HT1080 (cell line): ENCODE data around the gene MOCS3. TPM values are rescaled to one million over a fixed set of nuclear protein-coding genes. Genes with fewer than 3 reads are reported as not detected.

ENCODE experiments used
- DNase-seq: peaks from one replicate; pipeline ENCODE4 v3.0.0-alpha.2; 2015; ENCODE audit warnings: low read depth
- total RNA-seq: library from RNA; depleted of rRNA; stranded (reverse); fragments of >200 nt; shearing (Covaris generic); gene quantifications from 2 replicates; pipeline ENCODE4 v1.2.3, GENCODE V29; 2014

The MOCS3 gene
- total RNA-seq, 1 experiment from 2014 or later: 15.1 TPM

DNA sequence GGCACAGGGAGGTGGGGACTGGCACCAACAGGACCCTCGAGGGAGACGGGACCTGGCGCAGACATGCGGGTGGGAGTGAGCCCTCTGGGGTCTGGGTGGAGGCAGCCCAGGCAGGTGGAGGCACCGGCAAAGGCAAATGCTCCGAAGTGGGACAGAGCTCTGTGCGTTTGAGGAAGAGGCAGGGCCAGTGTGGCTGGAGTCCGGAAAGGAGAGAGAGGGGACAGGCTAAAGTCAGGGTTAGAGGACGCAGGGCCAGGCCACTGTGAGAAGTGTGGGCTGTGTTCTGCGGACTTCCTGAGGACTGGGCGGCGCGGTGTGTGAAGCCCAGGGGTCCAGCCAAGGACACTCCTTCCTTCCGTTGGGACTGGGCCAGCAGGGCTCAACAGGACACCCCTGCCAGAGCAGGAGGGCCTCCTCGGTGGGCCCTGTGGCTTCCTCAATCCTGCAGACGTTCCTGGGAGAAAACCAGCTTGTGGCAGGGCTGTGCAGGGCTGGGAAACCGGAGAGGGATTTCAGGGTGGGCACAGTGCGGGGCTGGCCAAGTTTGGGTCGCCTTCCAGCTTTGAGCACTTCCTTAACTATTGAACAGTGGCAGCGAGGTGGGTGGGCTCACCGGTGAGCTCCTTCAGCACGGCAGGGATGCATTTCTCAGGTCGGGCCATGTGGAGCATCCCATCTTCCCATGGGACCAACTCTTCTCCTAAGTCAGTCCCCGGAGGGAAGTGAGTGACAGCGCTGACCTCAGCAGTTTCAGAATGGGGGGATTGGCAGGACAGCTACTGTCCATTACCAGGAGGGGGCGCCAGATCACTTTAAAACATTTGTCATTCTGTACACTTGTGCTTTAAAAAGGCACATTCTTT lies 22.5 kb downstream of the MOCS3 start:
- peak; percentile 44 for DNase-seq

DNA sequence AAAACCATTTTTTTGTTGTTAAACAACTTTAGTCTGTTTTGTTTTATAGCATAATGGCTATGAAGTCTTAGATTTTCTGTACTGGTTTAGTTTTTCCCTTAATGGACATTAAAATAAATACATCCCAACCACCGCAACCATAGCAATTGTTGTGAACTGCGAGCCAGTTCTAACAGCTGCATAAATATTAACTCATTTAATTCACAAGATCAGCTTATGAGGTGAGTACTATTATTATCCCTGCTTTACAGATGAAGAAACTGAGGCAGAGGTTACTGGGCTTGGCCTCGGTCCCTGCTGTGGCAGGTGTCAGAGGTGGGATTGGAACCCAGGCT lies 23.1 kb downstream of the MOCS3 start:
- no peak for DNase-seq

DNA sequence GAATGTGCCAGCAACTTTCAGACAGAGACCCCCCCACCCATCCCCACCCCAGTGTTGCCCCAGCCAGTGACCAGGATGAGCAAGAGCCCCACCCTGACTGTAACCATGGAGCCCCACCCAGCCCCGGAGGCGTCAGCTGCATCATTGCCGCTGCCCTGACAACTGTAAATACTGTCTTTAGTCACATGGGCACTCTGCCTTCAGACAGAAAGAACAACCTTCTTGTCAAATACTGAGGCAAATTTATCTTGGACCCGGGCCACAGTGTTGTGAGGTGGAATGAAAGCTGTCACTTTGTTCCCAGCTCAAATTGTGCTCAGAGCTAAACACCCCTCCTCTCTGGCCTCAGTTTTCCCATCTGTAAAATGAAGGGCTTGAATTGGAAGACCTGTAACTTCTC lies 23.7 kb downstream of the MOCS3 start:
- peak; percentile 52 for DNase-seq

DNA sequence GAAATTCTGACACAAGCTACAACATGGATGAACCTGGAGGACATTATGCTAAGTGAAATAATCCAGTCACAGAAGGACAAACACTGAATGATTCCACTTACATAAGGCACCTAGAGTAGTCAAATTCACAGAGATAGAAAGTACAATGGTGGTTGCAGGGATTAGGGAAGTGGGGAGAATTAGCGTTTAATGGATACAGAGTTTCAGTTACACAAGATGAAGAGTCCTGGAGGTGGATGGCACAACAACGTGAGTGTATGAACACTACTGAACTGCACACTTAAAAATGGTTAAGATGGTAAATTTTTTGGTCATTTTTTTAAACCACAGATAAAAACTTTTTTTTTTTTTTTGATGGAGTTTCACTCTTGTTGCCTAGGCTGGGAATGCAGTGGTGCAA lies 24.7 kb downstream of the MOCS3 start:
- no peak for DNase-seq

DNA sequence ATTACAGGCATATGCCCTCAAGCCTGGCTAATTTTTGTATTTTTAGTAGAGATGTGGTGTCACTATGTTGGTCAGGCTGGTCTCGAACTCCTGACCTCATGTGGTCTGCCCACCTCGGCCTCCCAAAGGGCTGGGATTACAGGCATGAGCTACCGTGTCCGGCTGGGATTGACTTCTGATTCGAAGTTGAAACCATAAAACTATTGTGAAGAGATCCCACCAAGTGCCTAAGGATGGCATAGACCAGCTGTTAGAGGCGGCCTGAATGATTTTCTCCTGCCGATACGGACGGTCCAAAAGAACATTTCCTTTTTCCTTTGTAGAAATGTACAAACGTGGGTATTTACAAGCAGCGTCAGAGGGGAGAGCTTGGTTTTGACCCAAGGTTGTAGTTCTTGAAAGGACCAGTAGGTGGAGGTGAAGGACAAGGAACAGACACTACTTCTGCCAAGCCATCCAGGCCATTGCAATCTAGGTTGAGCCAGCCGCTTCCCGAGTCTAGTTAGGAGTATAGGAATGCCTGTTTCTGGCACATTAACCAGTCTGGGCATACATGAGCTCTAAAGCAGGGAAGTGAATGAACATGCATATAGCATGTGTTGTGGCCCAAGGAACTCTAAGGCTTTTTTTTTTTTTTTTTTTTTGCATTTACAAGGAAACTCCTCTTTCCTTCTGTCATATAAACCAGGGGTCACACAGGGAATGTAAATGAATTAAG lies 29.0 kb downstream of the MOCS3 start:
- peak; percentile 87 for DNase-seq

DNA sequence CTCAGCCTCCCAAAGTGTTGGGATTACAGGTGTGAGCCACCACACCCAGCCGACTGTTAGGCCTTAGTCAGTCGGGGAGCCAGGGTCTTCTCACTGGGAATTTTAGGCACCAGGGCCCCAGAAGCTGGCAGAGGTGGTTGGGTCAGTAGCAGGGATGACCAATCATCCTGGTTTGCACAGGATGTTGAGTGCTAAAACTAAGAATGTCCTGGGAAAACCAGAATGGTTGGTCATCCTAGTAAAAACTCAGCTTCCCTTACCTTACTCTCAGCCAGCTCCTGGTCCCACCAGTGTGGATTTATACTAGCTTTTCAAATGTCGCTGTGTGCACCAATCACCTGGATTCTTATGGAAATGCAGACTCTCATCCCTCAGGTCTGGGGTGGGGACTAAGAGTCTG lies 32.5 kb downstream of the MOCS3 start:
- DNase-seq: peak; percentile 17

DNA sequence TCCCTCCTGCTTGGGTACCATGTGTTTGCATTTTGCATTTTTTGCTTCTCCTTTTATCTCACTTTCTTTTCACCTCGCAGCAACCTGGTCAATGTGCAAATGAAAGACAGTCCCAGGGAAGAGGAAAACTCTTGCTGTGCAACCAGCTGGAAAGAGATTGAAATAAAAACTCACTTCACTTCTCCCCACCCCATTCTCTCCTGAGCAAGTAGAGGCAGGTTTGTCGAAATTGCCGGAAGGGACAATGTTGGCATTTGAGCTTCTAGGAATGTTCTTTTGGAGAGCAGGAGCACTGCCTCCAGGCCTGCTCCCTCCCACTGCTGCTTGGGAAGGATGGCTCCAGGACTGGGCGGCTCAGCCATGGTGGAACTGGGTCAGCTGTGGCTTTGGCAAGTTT lies 33.7 kb downstream of the MOCS3 start:
- no peak for DNase-seq

DNA sequence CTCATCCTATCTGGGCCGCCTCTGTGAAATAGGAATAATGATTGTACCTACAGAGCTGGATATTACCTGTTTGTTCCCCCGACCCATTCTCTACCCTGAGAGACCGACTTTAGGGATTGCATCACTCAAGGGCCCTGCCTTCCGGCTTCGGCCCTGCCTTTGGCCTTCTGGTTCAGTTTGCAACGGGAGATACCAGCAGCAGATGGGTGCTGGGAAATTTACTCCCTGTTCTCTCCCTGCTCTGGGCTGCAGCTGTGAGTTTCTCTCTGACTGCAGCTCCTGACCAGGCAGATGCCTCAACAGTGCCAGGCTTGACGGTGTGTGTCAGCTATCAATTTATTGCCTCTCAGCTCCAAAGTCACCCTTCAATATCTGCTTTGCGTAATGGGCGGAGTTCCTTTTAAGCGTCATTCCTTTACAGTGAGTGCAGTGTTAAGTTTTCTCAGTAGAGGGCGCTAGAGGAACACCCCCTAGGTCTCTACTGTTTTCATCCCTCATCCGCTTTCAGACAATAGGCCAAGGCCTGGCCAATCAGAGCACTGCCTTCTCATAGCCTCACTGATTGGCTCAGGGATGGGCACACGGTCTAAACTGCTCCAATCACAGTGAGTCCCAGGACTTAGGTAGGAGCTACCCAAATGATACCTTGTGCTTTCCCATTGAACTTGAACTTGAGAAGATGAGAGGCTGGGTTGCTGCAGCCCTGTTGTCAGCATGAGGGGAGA lies 34.3 kb downstream of the MOCS3 start:
- DNase-seq: peak; percentile 92

DNA sequence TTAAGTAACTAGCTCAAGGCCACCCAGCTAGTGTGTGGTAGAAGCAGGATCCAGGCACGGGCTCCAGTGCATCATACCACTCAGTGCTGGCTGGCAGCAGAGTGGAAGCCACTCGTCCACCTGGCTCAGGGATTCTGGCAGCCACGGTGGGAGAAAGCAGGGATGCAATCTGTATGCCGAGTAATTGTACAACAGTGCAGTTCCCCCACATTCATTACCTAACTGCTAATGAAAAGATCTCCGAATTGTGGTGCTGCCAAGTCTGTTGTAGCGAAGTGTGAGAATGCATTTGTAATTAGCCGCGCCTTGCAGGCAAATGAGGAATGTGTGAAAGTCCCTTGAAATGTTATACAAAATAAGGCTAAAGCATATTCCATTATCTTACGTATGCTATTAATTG lies 35.3 kb downstream of the MOCS3 start:
- no peak for DNase-seq

DNA sequence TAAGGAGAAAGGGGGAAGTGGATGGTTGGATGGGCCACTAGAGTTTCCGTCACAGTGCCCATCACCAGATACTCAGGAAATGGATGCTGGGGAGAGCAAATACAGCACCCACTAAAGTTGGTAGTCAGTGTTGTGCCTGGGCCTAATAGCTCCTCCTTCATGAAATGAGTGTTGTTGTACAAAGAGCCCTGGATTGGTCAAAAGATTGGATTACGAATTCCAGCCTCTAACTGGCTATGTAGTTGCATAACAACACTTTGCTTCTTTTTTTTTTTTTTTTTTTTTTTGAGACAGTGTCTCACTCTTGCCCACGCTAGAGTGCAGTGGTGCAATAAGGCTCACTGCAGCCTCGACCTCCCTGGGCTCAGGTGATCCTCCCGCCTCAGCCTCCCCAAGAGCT lies 36.9 kb downstream of the MOCS3 start:
- DNase-seq: no peak

DNA sequence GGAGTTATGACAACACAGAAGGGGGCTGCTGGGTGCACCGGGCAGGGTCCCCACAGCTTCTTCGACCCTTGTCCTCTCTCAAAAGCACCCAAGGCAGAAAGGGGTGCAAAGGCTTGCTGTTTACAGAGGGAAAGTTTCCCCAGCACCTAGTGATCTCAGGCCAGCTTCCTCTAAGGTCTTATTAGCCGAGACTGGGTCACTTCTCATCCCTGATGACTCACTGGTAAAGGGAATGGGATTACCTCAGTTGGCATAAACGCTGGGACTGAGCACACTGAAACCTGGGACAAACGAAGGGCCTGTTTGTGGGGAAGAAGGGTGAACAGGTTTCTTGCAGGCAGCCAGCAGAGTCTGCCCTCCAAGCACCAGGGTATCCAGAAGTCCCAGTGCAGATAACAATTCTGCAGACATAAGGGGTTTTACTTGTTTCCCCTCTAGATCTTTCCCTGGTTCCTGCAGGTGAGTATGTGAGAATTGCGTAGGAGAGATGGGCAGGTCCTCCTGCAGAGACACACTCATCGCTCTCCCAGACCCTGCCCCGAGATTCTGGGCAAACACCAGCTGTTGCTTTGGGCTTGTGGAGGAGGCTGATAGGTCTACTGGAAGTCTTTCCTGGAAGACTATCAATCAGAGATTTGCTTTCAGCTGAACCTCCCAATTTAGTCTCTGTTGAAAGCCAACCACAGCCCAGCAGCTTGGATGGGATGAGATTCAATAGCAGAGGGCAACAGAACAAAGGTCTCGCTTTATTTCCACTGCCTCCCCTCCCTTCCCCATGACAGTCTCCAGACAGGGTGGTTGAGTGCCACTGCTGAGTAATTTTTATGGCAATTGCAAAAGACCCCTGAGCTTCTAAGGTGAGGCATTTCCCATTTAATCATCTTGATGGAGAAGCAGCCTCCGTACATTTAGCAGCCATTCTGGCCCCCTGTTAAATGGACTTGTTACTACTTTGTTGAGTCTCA lies 38.6 kb downstream of the MOCS3 start:
- DNase-seq: no peak

DNA sequence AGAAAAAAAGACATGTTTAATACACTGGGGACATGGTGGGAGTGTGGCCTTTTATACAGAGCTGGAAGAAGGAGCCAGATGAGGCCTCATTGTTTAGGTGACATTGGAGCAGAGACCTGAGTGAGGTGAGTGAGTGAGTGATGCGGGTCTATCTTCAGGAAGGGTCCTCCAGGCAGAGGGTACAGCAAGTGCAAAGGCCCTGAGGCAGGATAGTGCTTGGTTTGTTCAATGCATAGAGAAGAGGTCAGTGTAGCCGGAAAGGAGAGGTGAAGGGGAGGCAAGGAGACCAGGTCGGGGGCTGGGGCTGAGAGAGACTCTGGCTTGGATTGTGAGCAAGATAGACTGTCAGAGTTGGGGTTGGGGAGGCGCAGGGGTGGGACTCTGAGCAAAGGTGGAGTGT lies 40.7 kb downstream of the MOCS3 start:
- no peak for DNase-seq

DNA sequence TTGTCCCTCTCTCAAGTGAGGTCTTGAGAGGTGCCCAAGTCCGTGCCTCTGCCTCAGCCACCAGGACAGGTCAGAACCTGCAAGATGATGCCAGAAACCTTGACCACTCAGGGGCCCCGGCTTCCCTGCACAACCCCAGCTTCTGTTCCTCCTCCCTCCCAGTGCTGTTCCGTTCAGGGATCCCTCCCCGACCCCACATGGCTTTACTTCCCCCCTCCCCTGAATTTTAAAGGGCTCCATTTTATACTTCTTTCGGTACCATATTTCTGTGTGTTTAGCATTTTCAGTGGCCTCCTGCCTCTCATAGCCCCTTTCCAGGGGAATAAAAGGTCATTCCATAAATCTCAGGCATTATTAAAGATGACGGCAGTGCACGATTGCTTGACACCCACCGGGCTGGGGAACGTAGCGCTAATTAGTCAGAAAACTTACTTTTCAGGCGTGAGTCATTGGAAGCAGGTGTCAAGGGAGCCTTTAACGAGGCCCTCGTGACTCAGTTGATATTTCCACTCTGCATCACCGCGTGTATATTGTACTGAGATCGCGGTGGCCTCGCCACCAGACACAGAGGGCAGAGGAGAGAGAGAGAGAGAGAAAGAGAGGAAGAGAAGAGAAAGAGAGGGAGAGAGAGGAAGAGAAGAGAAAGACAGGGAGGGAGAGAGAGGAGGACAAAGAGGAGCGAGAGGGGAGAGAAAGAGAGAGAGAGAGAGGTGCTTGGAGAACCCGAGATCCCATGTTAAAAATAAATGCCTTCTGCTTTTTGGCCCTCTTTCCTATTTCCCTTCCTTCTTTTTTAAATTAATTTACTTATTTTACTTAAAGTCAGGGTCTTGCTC lies 43.0 kb downstream of the MOCS3 start:
- DNase-seq: no peak

DNA sequence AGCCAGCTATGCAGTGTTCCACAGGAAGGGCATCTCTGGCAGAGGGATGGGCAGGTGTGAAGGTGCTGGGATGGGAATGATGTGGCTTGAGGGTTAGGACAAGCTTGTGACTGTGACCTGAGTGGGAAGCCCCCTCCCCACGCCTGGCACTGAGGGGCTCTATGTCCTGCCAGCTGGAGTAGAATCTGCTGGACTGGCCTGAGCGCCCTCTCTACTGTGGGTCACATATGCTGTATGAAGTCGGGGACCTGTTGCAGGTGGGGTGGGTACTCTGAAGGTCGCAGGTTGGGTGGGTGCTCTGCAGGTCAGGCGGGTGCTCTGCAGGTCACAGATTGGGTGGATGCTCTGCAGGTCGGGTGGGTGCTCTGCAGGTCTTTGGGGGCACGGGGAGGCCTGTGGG lies 44.0 kb downstream of the MOCS3 start:
- DNase-seq: no peak

DNA sequence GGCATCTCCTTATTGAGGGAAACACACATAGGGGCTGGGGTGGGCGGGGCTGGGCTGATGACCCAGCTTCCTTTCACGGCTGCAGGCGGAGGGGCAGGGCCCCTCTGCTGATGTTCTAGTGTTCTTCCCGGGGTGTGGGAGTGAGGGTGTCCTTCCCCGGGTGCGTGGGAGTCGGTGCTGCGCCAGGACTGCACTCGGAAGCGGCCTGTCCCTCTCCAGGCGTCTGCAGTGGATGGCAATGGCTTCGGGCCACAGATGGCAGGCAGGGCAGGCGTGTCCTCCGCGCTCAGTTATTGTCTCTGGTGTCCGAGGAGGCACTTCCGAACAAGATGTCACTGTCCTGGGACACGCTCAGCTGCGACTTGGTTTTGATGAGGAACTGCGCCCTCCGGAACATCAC lies 45.1 kb downstream of the MOCS3 start:
- no peak for DNase-seq

DNA sequence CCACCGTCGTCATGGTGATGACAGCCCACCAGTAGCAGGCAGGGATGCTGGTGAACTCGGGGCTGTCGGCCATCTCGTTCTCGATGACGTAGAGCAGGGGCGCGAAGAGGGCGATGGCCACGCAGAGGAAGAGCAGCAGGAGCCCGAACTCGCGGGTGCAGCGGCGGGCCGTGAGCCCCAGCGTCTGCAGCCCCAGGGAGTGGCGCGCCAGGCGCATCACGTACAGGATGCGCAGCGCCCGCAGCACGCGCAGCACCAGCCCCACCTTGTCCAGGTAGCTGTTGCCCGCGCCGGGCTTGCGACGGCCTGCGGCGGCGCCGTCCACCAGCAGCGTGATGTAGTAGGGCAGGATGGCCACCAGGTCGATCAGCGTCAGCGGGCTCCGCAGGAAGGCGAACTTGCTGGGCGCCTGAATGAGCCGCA lies 45.7 kb downstream of the MOCS3 start:
- DNase-seq: no peak

DNA sequence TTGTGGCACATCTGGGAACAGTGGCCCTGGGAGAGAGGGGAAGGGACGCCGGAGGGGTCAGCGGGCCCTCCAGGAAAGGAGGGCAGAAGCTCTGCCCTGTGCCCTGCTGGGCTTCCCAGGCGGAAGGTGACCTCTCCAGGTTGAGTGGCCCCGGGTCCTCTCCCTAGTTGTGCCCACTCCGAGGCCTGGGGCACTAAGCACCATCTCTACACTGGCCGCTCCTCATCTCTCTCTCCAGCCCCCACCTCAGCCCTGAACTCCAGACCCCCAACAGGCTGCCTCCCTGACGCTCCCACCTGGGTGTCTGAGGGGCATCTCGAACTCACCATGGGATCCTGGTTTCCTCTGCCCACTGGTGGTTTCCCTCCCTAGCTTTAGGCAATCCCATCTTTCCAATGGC lies 46.2 kb downstream of the MOCS3 start:
- no peak for DNase-seq

DNA sequence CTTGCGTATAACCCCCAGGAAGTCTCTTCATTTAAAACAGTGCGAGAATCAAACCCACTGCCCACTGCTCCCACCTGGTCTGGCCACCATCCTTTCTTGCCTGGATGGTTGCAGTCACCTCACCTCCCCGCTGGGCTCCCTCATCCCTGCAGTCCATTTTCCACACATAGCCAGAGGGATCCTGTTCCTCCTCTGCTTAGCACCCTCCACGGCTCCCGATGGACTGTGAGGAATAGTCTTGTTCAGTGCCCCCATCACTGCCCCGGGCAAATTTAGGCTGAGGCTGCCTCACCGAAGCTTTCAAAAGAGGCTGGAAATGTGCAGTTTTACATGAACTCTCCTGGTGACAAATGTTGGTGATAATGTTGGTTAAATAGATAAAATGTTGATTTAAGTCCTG lies 46.6 kb downstream of the MOCS3 start:
- no peak for DNase-seq

DNA sequence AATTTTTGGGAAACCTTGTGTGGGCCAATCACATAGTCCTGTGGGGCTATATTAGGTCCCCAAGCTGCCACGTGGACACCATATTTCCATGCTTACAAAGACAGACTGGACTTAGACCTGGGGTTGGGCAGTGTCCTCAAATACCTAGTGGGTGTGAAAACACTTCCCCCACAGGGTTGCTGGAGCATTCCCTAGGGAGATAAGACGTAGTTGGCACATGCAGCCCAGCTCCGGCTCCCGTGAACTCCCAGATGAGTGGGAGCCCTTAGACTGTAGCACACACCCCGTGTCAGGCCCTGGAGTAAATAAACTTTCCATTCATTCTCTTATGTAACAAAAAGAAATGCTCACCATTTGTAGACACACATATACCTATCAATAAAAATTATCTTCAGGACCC lies 50.1 kb downstream of the MOCS3 start:
- DNase-seq: no peak
